Liver (tissue), 9 donors: ENCODE measurements around the gene KCNMA1. TPM values are rescaled to one million over a fixed set of nuclear protein-coding genes. Genes with fewer than 3 reads are reported as not detected.
A peak's percentile ranks its signal among the peaks of the same experiment; 100 is the strongest.

ENCODE experiments used
- DNase-seq: peaks from one replicate; pipeline ENCODE4 v3.0.0-alpha.2; 2017; ENCODE audit warnings: low spot score
- H3K27ac ChIP-seq, 2 donors: one replicate each; pipeline ENCODE4 v1.7.0; 2013; ENCODE audit warnings: inconsistent platforms in 2 of 2, low read length in 2 of 2, control low read depth in 1 of 2, low read depth in 1 of 2, mild to moderate bottlenecking in 1 of 2
- H3K27me3 ChIP-seq, 4 donors: one replicate each; pipeline versions ENCODE4 v1.6.1 to v1.7.0; 2013; ENCODE audit warnings: low read length in 3 of 4, inconsistent platforms in 1 of 4, mild to moderate bottlenecking in 1 of 4, moderate library complexity in 1 of 4; ENCODE audit not compliant: control insufficient read depth in 4 of 4, insufficient read depth in 4 of 4
- H3K36me3 ChIP-seq, 4 donors: one replicate each; pipeline versions ENCODE4 v1.6.1 to v1.7.0; 2013; ENCODE audit warnings: low read length in 3 of 4, mild to moderate bottlenecking in 3 of 4, low read depth in 1 of 4, moderate library complexity in 1 of 4; ENCODE audit not compliant: control insufficient read depth in 4 of 4, insufficient read depth in 3 of 4
- H3K4me1 ChIP-seq, 4 donors: one replicate each; pipeline versions ENCODE4 v1.6.1 to v1.7.0; 2013; ENCODE audit warnings: low read length in 3 of 4, mild to moderate bottlenecking in 3 of 4, moderate library complexity in 1 of 4; ENCODE audit not compliant: control insufficient read depth in 4 of 4, insufficient read depth in 4 of 4
- H3K4me3 ChIP-seq, 3 donors: one replicate each; pipeline versions ENCODE4 v1.6.1 to v1.7.0; 2013; ENCODE audit warnings: low read length in 3 of 3, control low read depth in 1 of 3, low read depth in 1 of 3, mild to moderate bottlenecking in 1 of 3
- H3K9ac ChIP-seq, 2 donors: one replicate each; pipeline ENCODE4 v1.7.0; 2013; ENCODE audit warnings: low read length in 2 of 2, mild to moderate bottlenecking in 2 of 2, moderate library complexity in 2 of 2, control low read depth in 1 of 2, low read depth in 1 of 2
- H3K9me3 ChIP-seq, 4 donors: one replicate each; pipeline versions ENCODE4 v1.6.1 to v1.7.0; 2013; ENCODE audit warnings: low read length in 3 of 4; ENCODE audit not compliant: control insufficient read depth in 4 of 4
- ATF3 ChIP-seq: IDR thresholded peaks from 2 replicates; pipeline ENCODE4 v1.6.1; 2016; ENCODE audit warnings: antibody characterized with exemption
- EGR1 ChIP-seq, 2 donors: IDR thresholded peaks; 2 replicates each; pipeline ENCODE4 v1.6.1; 2016 to 2018; ENCODE audit warnings: antibody characterized with exemption in 2 of 2, low read depth in 2 of 2
- FOXA1 ChIP-seq: IDR thresholded peaks from 2 replicates; pipeline ENCODE4 v1.6.1; 2016; ENCODE audit warnings: antibody characterized with exemption
- FOXA2 ChIP-seq: IDR thresholded peaks from 2 replicates; pipeline ENCODE4 v1.6.1; 2016; ENCODE audit warnings: antibody characterized with exemption
- GABPA ChIP-seq, 2 donors: IDR thresholded peaks in 1 of 2; conservative IDR thresholded peaks in 1 of 2; 2 replicates each; pipeline ENCODE4 v1.6.1; 2016; ENCODE audit warnings: antibody characterized with exemption in 2 of 2, mild to moderate bottlenecking in 1 of 2, moderate library complexity in 1 of 2
- HNF4A ChIP-seq, 2 donors: conservative IDR thresholded peaks; 2 replicates each; pipeline ENCODE4 v1.6.1; 2016; ENCODE audit warnings: antibody characterized with exemption in 2 of 2, mild to moderate bottlenecking in 2 of 2
- HNF4G ChIP-seq: IDR thresholded peaks from 2 replicates; pipeline ENCODE4 v1.6.1; 2016; ENCODE audit warnings: antibody characterized with exemption
- JUND ChIP-seq, 2 donors: IDR thresholded peaks; 2 replicates each; pipeline ENCODE4 v1.6.1; 2016; ENCODE audit warnings: antibody characterized with exemption in 2 of 2
- NR2F2 ChIP-seq: IDR thresholded peaks from 2 replicates; pipeline ENCODE4 v1.6.1; 2016; ENCODE audit warnings: antibody characterized with exemption
- RAD21 ChIP-seq, 2 donors: IDR thresholded peaks; 2 replicates each; pipeline ENCODE4 v1.6.1; 2016; ENCODE audit warnings: antibody characterized with exemption in 2 of 2, mild to moderate bottlenecking in 2 of 2
- RXRA ChIP-seq, 2 donors: IDR thresholded peaks; 2 replicates each; pipeline ENCODE4 v1.6.1; 2017 to 2018; ENCODE audit warnings: antibody characterized with exemption in 2 of 2, mild to moderate bottlenecking in 1 of 2
- SP1 ChIP-seq: IDR thresholded peaks from 2 replicates; pipeline ENCODE4 v1.6.1; 2018; ENCODE audit warnings: antibody characterized with exemption, mild to moderate bottlenecking
- TAF1 ChIP-seq: conservative IDR thresholded peaks from 2 replicates; pipeline ENCODE4 v1.6.1; 2016; ENCODE audit warnings: antibody characterized with exemption, mild to moderate bottlenecking
- YY1 ChIP-seq: IDR thresholded peaks from 2 replicates; pipeline ENCODE4 v1.6.1; 2016; ENCODE audit warnings: antibody characterized with exemption, mild to moderate bottlenecking
- WGBS: extraction: QIAGEN DNeasy Blood & Tissue Kit; methylation state at CpG from one replicate; pipeline ENCODE4 v1.1.7; 2013; 5-methylcytosine and 5-hydroxymethylcytosine counted together
- polyA plus RNA-seq, 2 donors: library from polyadenylated mRNA; stranded (reverse) in 1 of 2; unstranded in 1 of 2; fragments of 200-250 nt in 1 of 2; fragments of >200 nt in 1 of 2; fragmentation: Nextera tagmentation in 1 of 2; extraction: Ambion mirVana in 1 of 2; gene quantifications; one replicate each; pipeline versions ENCODE4 v1.2.1 to v1.2.3, GENCODE V29; 2013 to 2015
- total RNA-seq, 2 donors: library from RNA; depleted of rRNA; stranded (reverse); fragments of >200 nt; gene quantifications; one replicate each; pipeline ENCODE4 v1.2.3, GENCODE V29; 2014
- TF ChIP-seq, protein P1 (sequence below): IDR thresholded peaks from 2 replicates; pipeline ENCODE4 v1.6.1; 2016; ENCODE audit warnings: antibody characterized with exemption
- TF ChIP-seq, protein P2 (sequence below): fragments of 150-350 bp; IDR thresholded peaks from 2 replicates; pipeline ENCODE4 v1.5.1; 2017; ENCODE audit warnings: improper control_type of control experiment, low read depth, low read length; ENCODE audit not compliant: missing input control
- TF ChIP-seq, protein P3 (sequence below): IDR thresholded peaks from 2 replicates; pipeline ENCODE4 v1.6.1; 2016; ENCODE audit warnings: antibody characterized with exemption
- TF ChIP-seq, protein P4 (sequence below): IDR thresholded peaks from 2 replicates; pipeline ENCODE4 v1.6.1; 2016; ENCODE audit warnings: antibody characterized with exemption, mild to moderate bottlenecking
- donor health status: healthy.
- donor health status: healthy.
- donor health status: healthy.
- donor health status: healthy.
- donor health status: healthy.

The KCNMA1 gene
- total and polyA plus RNA-seq, 4 donors: 2.5 to 9.7 (median 4.7) TPM

- TF ChIP-seq, protein P1, sequence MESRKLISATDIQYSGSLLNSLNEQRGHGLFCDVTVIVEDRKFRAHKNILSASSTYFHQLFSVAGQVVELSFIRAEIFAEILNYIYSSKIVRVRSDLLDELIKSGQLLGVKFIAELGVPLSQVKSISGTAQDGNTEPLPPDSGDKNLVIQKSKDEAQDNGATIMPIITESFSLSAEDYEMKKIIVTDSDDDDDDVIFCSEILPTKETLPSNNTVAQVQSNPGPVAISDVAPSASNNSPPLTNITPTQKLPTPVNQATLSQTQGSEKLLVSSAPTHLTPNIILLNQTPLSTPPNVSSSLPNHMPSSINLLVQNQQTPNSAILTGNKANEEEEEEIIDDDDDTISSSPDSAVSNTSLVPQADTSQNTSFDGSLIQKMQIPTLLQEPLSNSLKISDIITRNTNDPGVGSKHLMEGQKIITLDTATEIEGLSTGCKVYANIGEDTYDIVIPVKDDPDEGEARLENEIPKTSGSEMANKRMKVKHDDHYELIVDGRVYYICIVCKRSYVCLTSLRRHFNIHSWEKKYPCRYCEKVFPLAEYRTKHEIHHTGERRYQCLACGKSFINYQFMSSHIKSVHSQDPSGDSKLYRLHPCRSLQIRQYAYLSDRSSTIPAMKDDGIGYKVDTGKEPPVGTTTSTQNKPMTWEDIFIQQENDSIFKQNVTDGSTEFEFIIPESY: peak; percentile 19
- TF ChIP-seq FOXA2 (no peak), HNF4G (no peak)
Observed at GRCh38 chr10:77269163-77269562, 368.4 kb downstream of the KCNMA1 start (continued).

DNA sequence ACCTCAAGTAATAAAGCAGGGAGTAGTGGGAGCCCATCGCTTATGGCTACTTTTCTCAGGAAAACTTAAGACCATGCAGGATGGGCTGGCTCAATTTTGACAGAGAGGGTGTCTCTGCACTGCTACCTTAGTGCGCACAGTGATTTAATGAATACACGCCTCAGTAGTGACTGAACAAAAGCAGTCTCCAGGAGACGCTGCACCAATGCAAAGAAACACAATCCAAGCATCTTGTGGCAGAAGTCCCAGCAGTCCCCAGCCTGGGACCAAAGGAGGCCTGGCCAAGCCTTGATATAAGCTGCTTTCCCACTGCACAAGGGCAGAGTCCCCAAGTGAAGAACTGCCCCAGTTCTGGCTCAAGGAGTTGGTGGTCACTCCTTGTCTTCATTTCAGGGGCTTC is 368.9 kb downstream of the KCNMA1 start:
- Histone ChIP-seq H3K9ac (no peak overlapping the region), H3K4me3 (no peak overlapping the region), H3K9me3 (no peaks in the 10 kb centered on the region), H3K4me1 (peaks cover 5 to 28% (median 12%) of the 10 kb centered on the region in 4 donors), H3K27ac (no peak overlapping the region), H3K36me3 (no peaks in the 10 kb centered on the region), H3K27me3 (no peaks in the 10 kb centered on the region)
- 95% methylated on average over 4 of the region's 4 CpGs for WGBS
- no peak for DNase-seq
- TF ChIP-seq NR2F2 (no peak), FOXA1 (no peak), HNF4G (no peak), JUND (IDR thresholded peaks at IDR 0.05) (no peak), EGR1 (IDR thresholded peaks at IDR 0.05; ENCODE audit: low read depth in 2 of 2) (no peak), FOXA2 (no peak), TAF1 (no peak), ATF3 (no peak), HNF4A (conservative IDR thresholded peaks at IDR 0.05) (no peak), SP1 (no peak), RAD21 (IDR thresholded peaks at IDR 0.05) (no peak), YY1 (no peak), RXRA (IDR thresholded peaks at IDR 0.05) (no peak), GABPA (IDR thresholded peaks at IDR 0.05 in 1 of 2, conservative IDR thresholded peaks at IDR 0.05 in 1 of 2) (no peak)
- TF ChIP-seq, protein P2, sequence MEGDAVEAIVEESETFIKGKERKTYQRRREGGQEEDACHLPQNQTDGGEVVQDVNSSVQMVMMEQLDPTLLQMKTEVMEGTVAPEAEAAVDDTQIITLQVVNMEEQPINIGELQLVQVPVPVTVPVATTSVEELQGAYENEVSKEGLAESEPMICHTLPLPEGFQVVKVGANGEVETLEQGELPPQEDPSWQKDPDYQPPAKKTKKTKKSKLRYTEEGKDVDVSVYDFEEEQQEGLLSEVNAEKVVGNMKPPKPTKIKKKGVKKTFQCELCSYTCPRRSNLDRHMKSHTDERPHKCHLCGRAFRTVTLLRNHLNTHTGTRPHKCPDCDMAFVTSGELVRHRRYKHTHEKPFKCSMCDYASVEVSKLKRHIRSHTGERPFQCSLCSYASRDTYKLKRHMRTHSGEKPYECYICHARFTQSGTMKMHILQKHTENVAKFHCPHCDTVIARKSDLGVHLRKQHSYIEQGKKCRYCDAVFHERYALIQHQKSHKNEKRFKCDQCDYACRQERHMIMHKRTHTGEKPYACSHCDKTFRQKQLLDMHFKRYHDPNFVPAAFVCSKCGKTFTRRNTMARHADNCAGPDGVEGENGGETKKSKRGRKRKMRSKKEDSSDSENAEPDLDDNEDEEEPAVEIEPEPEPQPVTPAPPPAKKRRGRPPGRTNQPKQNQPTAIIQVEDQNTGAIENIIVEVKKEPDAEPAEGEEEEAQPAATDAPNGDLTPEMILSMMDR: no peak
- TF ChIP-seq, protein P3, sequence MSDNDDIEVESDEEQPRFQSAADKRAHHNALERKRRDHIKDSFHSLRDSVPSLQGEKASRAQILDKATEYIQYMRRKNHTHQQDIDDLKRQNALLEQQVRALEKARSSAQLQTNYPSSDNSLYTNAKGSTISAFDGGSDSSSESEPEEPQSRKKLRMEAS: no peak
- TF ChIP-seq, protein P1: no peak
- TF ChIP-seq, protein P4, sequence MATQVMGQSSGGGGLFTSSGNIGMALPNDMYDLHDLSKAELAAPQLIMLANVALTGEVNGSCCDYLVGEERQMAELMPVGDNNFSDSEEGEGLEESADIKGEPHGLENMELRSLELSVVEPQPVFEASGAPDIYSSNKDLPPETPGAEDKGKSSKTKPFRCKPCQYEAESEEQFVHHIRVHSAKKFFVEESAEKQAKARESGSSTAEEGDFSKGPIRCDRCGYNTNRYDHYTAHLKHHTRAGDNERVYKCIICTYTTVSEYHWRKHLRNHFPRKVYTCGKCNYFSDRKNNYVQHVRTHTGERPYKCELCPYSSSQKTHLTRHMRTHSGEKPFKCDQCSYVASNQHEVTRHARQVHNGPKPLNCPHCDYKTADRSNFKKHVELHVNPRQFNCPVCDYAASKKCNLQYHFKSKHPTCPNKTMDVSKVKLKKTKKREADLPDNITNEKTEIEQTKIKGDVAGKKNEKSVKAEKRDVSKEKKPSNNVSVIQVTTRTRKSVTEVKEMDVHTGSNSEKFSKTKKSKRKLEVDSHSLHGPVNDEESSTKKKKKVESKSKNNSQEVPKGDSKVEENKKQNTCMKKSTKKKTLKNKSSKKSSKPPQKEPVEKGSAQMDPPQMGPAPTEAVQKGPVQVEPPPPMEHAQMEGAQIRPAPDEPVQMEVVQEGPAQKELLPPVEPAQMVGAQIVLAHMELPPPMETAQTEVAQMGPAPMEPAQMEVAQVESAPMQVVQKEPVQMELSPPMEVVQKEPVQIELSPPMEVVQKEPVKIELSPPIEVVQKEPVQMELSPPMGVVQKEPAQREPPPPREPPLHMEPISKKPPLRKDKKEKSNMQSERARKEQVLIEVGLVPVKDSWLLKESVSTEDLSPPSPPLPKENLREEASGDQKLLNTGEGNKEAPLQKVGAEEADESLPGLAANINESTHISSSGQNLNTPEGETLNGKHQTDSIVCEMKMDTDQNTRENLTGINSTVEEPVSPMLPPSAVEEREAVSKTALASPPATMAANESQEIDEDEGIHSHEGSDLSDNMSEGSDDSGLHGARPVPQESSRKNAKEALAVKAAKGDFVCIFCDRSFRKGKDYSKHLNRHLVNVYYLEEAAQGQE: no peak
